H9 (cell line): ENCODE data around the gene CD28. TPM values are rescaled to one million over a fixed set of nuclear protein-coding genes. Genes with fewer than 3 reads are reported as not detected.

Experiments
- DNase-seq: peaks from one replicate; pipeline ENCODE4 v3.0.0-alpha.2; 2017
- H2AFZ ChIP-seq: one replicate; pipeline ENCODE4 v1.6.1; 2013; ENCODE audit warnings: mild to moderate bottlenecking, low read length, control low read depth, moderate library complexity
- H2AK5ac ChIP-seq: 2 replicates; pipeline ENCODE4 v1.6.1; 2013; ENCODE audit warnings: low read length, control low read depth, mixed read lengths; ENCODE audit not compliant: insufficient read length
- H2BK120ac ChIP-seq: one replicate; pipeline ENCODE4 v1.6.1; 2013; ENCODE audit warnings: low read depth, mild to moderate bottlenecking, low read length, control low read depth, inconsistent platforms; ENCODE audit not compliant: poor library complexity, severe bottlenecking
- H2BK12ac ChIP-seq: 2 replicates; pipeline ENCODE4 v1.6.1; 2013; ENCODE audit warnings: low read length, control low read depth, mixed read lengths, low read depth; ENCODE audit not compliant: insufficient read length
- H2BK15ac ChIP-seq: 2 replicates; pipeline ENCODE4 v1.6.1; 2013; ENCODE audit warnings: low read depth, low read length, control low read depth
- H2BK20ac ChIP-seq: one replicate; pipeline ENCODE4 v1.6.1; 2013; ENCODE audit warnings: low read depth, mild to moderate bottlenecking, low read length, control low read depth, inconsistent platforms; ENCODE audit not compliant: poor library complexity, severe bottlenecking
- H2BK5ac ChIP-seq: 2 replicates; pipeline ENCODE4 v1.6.1; 2013; ENCODE audit warnings: low read length, control low read depth, mixed read lengths; ENCODE audit not compliant: insufficient read length
- H3K14ac ChIP-seq: 2 replicates; pipeline ENCODE4 v1.6.1; 2013; ENCODE audit warnings: low read length, control low read depth; ENCODE audit not compliant: insufficient read depth
- H3K18ac ChIP-seq: 2 replicates; pipeline ENCODE4 v1.6.1; 2013; ENCODE audit warnings: low read depth, mild to moderate bottlenecking, mixed read lengths, low read length, control low read depth; ENCODE audit not compliant: insufficient read length
- H3K23ac ChIP-seq: 2 replicates; pipeline ENCODE4 v1.6.1; 2013; ENCODE audit warnings: low read length, control low read depth, mixed read lengths, low read depth; ENCODE audit not compliant: insufficient read length
- H3K23me2 ChIP-seq: 2 replicates; pipeline ENCODE4 v1.6.1; 2013; ENCODE audit warnings: low read depth, mild to moderate bottlenecking, mixed read lengths, low read length, control low read depth; ENCODE audit not compliant: insufficient read length, poor library complexity, severe bottlenecking
- H3K27ac ChIP-seq: 2 replicates; pipeline ENCODE4 v1.5.1; 2013; ENCODE audit warnings: low read length, control low read depth, mixed read lengths, low read depth; ENCODE audit not compliant: insufficient read length
- H3K27me3 ChIP-seq: 2 replicates; pipeline ENCODE4 v1.6.1; 2013; ENCODE audit warnings: low read length, control low read depth, inconsistent platforms; ENCODE audit not compliant: insufficient read depth
- H3K4ac ChIP-seq: 2 replicates; pipeline ENCODE4 v1.6.1; 2013; ENCODE audit warnings: low read depth, mild to moderate bottlenecking, control low read depth, inconsistent platforms, low read length, moderate library complexity
- H3K4me1 ChIP-seq: 2 replicates; pipeline ENCODE4 v1.6.1; 2013; ENCODE audit warnings: low read length, control low read depth, inconsistent platforms; ENCODE audit not compliant: insufficient read depth
- H3K4me2 ChIP-seq: 2 replicates; pipeline ENCODE4 v1.6.1; 2013; ENCODE audit warnings: low read length, control low read depth, mixed read lengths; ENCODE audit not compliant: insufficient read length, insufficient read depth
- H3K56ac ChIP-seq: 2 replicates; pipeline ENCODE4 v1.6.1; 2013; ENCODE audit warnings: low read depth, mild to moderate bottlenecking, mixed read lengths, low read length, control low read depth; ENCODE audit not compliant: insufficient read length
- H3K79me1 ChIP-seq: 2 replicates; pipeline ENCODE4 v1.6.1; 2013; ENCODE audit warnings: low read depth, mild to moderate bottlenecking, moderate library complexity, low read length, control low read depth, inconsistent platforms; ENCODE audit not compliant: insufficient read depth, poor library complexity, severe bottlenecking
- H3K79me2 ChIP-seq: 2 replicates; pipeline ENCODE4 v1.6.1; 2013; ENCODE audit warnings: low read length, control low read depth, inconsistent platforms; ENCODE audit not compliant: insufficient read depth
- H3K9ac ChIP-seq: 2 replicates; pipeline ENCODE4 v1.6.1; 2013; ENCODE audit warnings: low read length, control low read depth, mixed read lengths; ENCODE audit not compliant: insufficient read length; ENCODE audit errors: extremely low read depth
- H3K9me3 ChIP-seq: one replicate; pipeline ENCODE4 v1.6.1; 2013; ENCODE audit warnings: low read depth, low read length, inconsistent platforms; ENCODE audit not compliant: control insufficient read depth
- H3T11ph ChIP-seq: one replicate; pipeline ENCODE4 v1.6.1; 2013; ENCODE audit warnings: mild to moderate bottlenecking, low read length, control low read depth, inconsistent platforms
- H4K20me1 ChIP-seq: one replicate; pipeline ENCODE4 v1.6.1; 2013; ENCODE audit not compliant: control insufficient read depth, insufficient read length, insufficient read depth
- H4K5ac ChIP-seq: 2 replicates; pipeline ENCODE4 v1.6.1; 2013; ENCODE audit warnings: low read depth, mild to moderate bottlenecking, mixed read lengths, low read length, control low read depth; ENCODE audit not compliant: insufficient read length
- H4K8ac ChIP-seq: replicated peaks from 2 replicates; pipeline ENCODE4 v1.6.1; 2013; ENCODE audit warnings: low read length, control low read depth, mixed read lengths, low read depth; ENCODE audit not compliant: insufficient read length
- H4K91ac ChIP-seq: 2 replicates; pipeline ENCODE4 v1.6.1; 2013; ENCODE audit warnings: low read depth, mild to moderate bottlenecking, moderate library complexity, mixed read lengths, low read length, control low read depth; ENCODE audit not compliant: insufficient read length
- H3K27ac Mint-ChIP-seq, 3 experiments: 2 replicates in 2 of 3; 3 replicates in 1 of 3; pipeline ENCODE4 v1.8.0; 2020 to 2021; ENCODE audit warnings: mixed read lengths in 3 of 3, mild to moderate bottlenecking in 1 of 3, moderate library complexity in 1 of 3
- H3K27me3 Mint-ChIP-seq: 2 replicates; pipeline ENCODE4 v1.8.0; 2021; ENCODE audit warnings: low read depth, mild to moderate bottlenecking, moderate library complexity, mixed read lengths
- H3K36me3 Mint-ChIP-seq, 3 experiments: 2 replicates in 2 of 3; 3 replicates in 1 of 3; pipeline ENCODE4 v1.8.0; 2020 to 2021; ENCODE audit warnings: low read depth in 3 of 3, mixed read lengths in 3 of 3; ENCODE audit not compliant: insufficient read depth in 1 of 3
- H3K4me1 Mint-ChIP-seq, 2 experiments: 2 replicates each; pipeline ENCODE4 v1.8.0; 2020; ENCODE audit warnings: mixed read lengths in 2 of 2
- H3K4me3 Mint-ChIP-seq, 2 experiments: 2 replicates in 1 of 2; 3 replicates in 1 of 2; pipeline ENCODE4 v1.8.0; 2020 to 2021; ENCODE audit warnings: mild to moderate bottlenecking in 2 of 2, mixed read lengths in 2 of 2, moderate library complexity in 1 of 2
- H3K9me3 Mint-ChIP-seq, 2 experiments: 2 replicates in 1 of 2; 3 replicates in 1 of 2; pipeline ENCODE4 v1.8.0; 2020; ENCODE audit warnings: mild to moderate bottlenecking in 2 of 2, mixed read lengths in 2 of 2, moderate library complexity in 1 of 2
- WGBS: extraction: QIAGEN DNeasy Blood & Tissue Kit; methylation state at CpG from one replicate; pipeline ENCODE4 v1.1.7; 2013; ENCODE audit warnings: missing lambda C conversion rate, low lambda C conversion rate, mixed read lengths; ENCODE audit not compliant: insufficient read length; ENCODE audit errors: extremely low coverage; 5-methylcytosine and 5-hydroxymethylcytosine counted together
- total RNA-seq: library from RNA; stranded (reverse); gene quantifications from 2 replicates; pipeline ENCODE4 v1.2.1, GENCODE V29; 2021
- TF ChIP-seq, protein P1 (sequence below): fragments of 200-600 bp; sonication (generic); conservative IDR thresholded peaks from 3 replicates; pipeline ENCODE4 v1.8.0; 2021; ENCODE audit warnings: antibody characterized with exemption, mild to moderate bottlenecking

Gene CD28
- total RNA-seq, 1 experiment from 2014 or later = not detected

GRCh38 chr2:203659331-203660049 lies 46.9 kb upstream of the CD28 start:
- no peak overlapping the region for H2BK5ac ChIP-seq
- no peak overlapping the region for H3K9ac ChIP-seq
- Mint-ChIP-seq H3K27me3 (peaks cover 3% of the 10 kb centered on the region; the same call in 1 of the 2 replicates), H3K9me3 (no peaks in the 10 kb centered on the region; a peak in 1 of 5 replicates), H3K36me3 (no peaks in the 10 kb centered on the region), H3K4me3 (no peak overlapping the region), H3K27ac (no peak overlapping the region), H3K4me1 (peaks cover 30 to 35% of the 10 kb centered on the region in 2 experiments)
- no CpG with 5 or more reads among the region's 4 CpGs for WGBS
- DNase-seq = no peak
- H3K79me1 ChIP-seq = no peaks in the 10 kb centered on the region
- H3K27ac ChIP-seq = no peak overlapping the region
- H2BK120ac ChIP-seq = no peak overlapping the region
- no peak overlapping the region for H4K8ac ChIP-seq
- TF ChIP-seq, protein P1, sequence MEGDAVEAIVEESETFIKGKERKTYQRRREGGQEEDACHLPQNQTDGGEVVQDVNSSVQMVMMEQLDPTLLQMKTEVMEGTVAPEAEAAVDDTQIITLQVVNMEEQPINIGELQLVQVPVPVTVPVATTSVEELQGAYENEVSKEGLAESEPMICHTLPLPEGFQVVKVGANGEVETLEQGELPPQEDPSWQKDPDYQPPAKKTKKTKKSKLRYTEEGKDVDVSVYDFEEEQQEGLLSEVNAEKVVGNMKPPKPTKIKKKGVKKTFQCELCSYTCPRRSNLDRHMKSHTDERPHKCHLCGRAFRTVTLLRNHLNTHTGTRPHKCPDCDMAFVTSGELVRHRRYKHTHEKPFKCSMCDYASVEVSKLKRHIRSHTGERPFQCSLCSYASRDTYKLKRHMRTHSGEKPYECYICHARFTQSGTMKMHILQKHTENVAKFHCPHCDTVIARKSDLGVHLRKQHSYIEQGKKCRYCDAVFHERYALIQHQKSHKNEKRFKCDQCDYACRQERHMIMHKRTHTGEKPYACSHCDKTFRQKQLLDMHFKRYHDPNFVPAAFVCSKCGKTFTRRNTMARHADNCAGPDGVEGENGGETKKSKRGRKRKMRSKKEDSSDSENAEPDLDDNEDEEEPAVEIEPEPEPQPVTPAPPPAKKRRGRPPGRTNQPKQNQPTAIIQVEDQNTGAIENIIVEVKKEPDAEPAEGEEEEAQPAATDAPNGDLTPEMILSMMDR = no peak
- no peaks in the 10 kb centered on the region for H3K23me2 ChIP-seq
- H4K20me1 ChIP-seq = no peaks in the 10 kb centered on the region
- H3K14ac ChIP-seq = no peak overlapping the region
- H3T11ph ChIP-seq = no peak overlapping the region
- no peak overlapping the region for H3K18ac ChIP-seq
- no peaks in the 10 kb centered on the region; the same call in 1 of the 2 replicates for H3K4me1 ChIP-seq
- H3K56ac ChIP-seq = no peak overlapping the region
- no peak overlapping the region for H2BK20ac ChIP-seq
- no peak overlapping the region for H3K23ac ChIP-seq
- H3K4ac ChIP-seq = no peak overlapping the region
- H4K91ac ChIP-seq = no peak overlapping the region
- H2AK5ac ChIP-seq = no peak overlapping the region
- H2AFZ ChIP-seq = no peak overlapping the region
- H3K27me3 ChIP-seq = no peaks in the 10 kb centered on the region
- no peak overlapping the region for H2BK12ac ChIP-seq
- H3K79me2 ChIP-seq = no peaks in the 10 kb centered on the region
- H2BK15ac ChIP-seq = no peak overlapping the region
- H4K5ac ChIP-seq = no peak overlapping the region
- H3K4me2 ChIP-seq = no peak overlapping the region
- no peaks in the 10 kb centered on the region for H3K9me3 ChIP-seq
